Panc1 (cell line): ENCODE measurements around the gene MBOAT1.

Experiments
- CTCF ChIP-seq: fragments of 450-650 bp; IDR thresholded peaks from 2 replicates; pipeline ENCODE4 v1.5.1; 2017; ENCODE audit warnings: mild to moderate bottlenecking
- POLR2AphosphoS5 ChIP-seq: IDR thresholded peaks from 2 replicates; pipeline ENCODE4 v1.6.1; 2012; ENCODE audit warnings: mild to moderate bottlenecking, low read depth, low read length, moderate library complexity
- REST ChIP-seq, 2 experiments: IDR thresholded peaks; 2 replicates each; pipeline ENCODE4 v1.6.1; 2011 to 2012; ENCODE audit warnings: low read depth in 2 of 2, control low read depth in 1 of 2, low read length in 1 of 2, mild to moderate bottlenecking in 1 of 2, moderate library complexity in 1 of 2; ENCODE audit not compliant: insufficient read depth in 1 of 2
- SIN3A ChIP-seq: IDR thresholded peaks from 2 replicates; pipeline ENCODE4 v1.6.1; 2012; ENCODE audit warnings: low read depth, mild to moderate bottlenecking, low read length, moderate library complexity, borderline replicate concordance; ENCODE audit not compliant: insufficient read depth
- TCF7L2 ChIP-seq: IDR thresholded peaks from 2 replicates; pipeline ENCODE4 v1.6.1; 2011; ENCODE audit warnings: mild to moderate bottlenecking, low read depth, low read length, inconsistent platforms

- TF ChIP-seq CTCF, result no peak
- no peak; the same call in 1 of the 2 replicates for TF ChIP-seq TCF7L2
- no peak for TF ChIP-seq REST (IDR thresholded peaks at IDR 0.05; ENCODE audit: insufficient read depth in 1 of 2, low read depth in 2 of 2, low read length in 1 of 2)
- TF ChIP-seq POLR2AphosphoS5, result no peak
- no peak for TF ChIP-seq SIN3A
These were observed 9.5 kb downstream of the MBOAT1 start for GRCh38 chr6:20202699-20203302.
